Omental fat pad (tissue), 4 donors: ENCODE measurements around the gene KANSL3. TPM values are rescaled to one million over a fixed set of nuclear protein-coding genes. Genes with fewer than 3 reads are reported as not detected.

Source experiments
- ATAC-seq: fragments of 150-250 bp; one replicate; pipeline ENCODE4 v1.9.1; 2016; ENCODE audit warnings: mild to moderate bottlenecking, moderate library complexity; ENCODE audit not compliant: low FRiP score
- DNase-seq: peaks from one replicate; pipeline ENCODE4 v3.0.0-alpha.2; 2019; ENCODE audit warnings: low spot score
- total RNA-seq, 4 donors: library from RNA; depleted of rRNA; stranded (reverse); fragments of >200 nt; gene quantifications; one replicate each; pipeline ENCODE4 v1.1.0, GENCODE V29; 2016
- TF ChIP-seq, protein P1 (sequence below), 3 donors: fragments of 450-650 bp; IDR thresholded peaks; one replicate each; pipeline ENCODE4 v1.5.1; 2016 to 2017; ENCODE audit warnings: antibody characterized with exemption in 3 of 3, mild to moderate bottlenecking in 3 of 3, moderate library complexity in 2 of 3

Gene KANSL3
- total RNA-seq, 4 donors from 2014 or later: 35.7 to 48.4 (median 39.0) TPM

- no peak for ATAC-seq
- no peak for DNase-seq
- TF ChIP-seq, protein P1, sequence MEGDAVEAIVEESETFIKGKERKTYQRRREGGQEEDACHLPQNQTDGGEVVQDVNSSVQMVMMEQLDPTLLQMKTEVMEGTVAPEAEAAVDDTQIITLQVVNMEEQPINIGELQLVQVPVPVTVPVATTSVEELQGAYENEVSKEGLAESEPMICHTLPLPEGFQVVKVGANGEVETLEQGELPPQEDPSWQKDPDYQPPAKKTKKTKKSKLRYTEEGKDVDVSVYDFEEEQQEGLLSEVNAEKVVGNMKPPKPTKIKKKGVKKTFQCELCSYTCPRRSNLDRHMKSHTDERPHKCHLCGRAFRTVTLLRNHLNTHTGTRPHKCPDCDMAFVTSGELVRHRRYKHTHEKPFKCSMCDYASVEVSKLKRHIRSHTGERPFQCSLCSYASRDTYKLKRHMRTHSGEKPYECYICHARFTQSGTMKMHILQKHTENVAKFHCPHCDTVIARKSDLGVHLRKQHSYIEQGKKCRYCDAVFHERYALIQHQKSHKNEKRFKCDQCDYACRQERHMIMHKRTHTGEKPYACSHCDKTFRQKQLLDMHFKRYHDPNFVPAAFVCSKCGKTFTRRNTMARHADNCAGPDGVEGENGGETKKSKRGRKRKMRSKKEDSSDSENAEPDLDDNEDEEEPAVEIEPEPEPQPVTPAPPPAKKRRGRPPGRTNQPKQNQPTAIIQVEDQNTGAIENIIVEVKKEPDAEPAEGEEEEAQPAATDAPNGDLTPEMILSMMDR (IDR thresholded peaks at IDR 0.05): no peak
Observed at GRCh38 chr2:96604104-96604503, 34.0 kb downstream of the KANSL3 start.

DNA sequence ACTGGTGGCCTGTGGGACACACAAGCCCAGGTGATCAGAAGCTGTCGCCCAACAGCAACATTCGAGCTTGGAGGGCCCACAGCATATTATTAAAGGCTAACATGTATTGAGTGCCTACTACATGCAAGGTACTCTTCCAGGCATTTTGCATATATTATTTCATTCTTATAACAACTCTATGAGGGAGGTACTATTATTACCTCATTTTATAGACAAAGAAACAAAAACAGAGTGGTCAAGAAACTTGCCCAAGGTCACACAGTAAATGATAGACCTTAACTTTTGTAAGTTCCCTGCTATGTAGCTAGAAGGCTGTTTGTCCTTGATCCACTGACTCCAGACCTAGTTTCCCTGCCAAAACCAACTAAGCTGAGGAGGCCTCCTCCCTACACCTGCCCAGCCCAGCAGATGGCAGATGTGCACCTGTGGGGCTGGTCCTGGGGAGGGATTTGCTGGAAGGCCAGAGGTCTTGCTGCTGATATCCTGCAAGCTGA, 35.7 kb downstream of the KANSL3 start:
- TF ChIP-seq, protein P1 (IDR thresholded peaks at IDR 0.05): no peak
- ATAC-seq (peak; percentile 12), DNase-seq (no peak)

GRCh38 chr2:96601382-96602292, 36.5 kb downstream of the KANSL3 start:
- DNase-seq (no peak), ATAC-seq (peak; percentile 32)
- TF ChIP-seq, protein P1 (IDR thresholded peaks at IDR 0.05): no peak

DNA sequence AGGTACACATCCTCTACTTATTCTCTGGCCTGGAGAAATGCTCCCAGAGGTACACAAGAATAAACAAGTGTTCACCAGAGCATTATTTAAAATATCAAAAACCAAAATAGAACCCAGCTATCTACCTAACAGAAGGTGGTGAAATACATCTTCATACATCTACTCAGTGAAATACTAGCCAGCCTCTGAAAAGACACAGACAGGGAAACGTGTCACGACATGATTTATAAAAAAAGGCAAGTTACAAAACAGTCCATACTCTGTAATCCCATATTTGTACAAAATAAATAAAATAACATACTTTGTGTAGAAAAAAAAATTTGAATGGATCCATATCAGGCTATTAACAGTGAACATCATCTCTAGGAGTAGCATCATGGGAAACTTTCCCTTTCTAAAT, 38.2 kb downstream of the KANSL3 start:
- no peak for ATAC-seq
- no peak for DNase-seq
- TF ChIP-seq, protein P1 (IDR thresholded peaks at IDR 0.05): no peak

DNA sequence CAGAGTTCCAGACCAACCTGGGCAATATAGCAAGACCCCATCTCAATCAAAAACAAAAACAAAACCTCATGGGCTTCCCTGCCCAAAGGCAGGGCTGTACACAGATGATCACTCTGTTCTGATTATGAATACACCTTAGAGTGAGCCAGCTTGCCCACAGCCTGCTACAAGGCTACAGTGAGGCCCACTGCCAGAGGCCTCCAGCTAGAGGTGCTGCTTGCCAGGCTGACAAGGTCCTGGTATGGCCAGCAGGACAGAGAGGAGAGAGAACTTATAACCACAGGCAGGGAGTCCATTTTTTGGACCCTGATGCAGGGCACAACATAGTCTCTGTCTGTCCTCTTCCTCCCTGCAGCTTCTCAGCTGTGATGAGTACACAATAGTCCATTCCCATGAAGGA, 41.5 kb downstream of the KANSL3 start:
- DNase-seq (no peak), ATAC-seq (no peak)
- TF ChIP-seq, protein P1 (IDR thresholded peaks at IDR 0.05): no peak

DNA sequence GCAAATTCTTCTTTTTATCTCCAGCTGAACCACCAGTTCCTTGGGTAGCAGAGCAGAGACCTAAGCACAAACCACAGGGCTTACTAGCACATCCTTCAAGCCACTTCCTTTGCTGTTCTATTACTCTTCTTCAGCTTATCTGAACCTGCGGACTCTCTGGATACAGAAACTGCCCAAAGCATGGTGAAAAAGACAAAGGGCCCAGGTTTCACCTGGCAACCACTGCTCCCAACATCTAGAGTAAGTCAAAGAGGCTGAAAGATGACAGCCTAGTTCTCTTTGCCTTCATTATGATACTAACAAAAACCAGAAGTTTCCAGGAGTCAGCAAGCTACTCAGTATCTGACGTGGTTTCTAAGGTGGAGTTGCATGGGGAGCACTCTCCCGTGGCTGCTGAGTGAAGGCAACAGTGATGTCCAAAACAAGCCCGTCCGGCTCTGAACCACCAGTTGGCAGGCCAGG, 43.4 kb downstream of the KANSL3 start:
- ATAC-seq (no peak), DNase-seq (no peak)
- TF ChIP-seq, protein P1 (IDR thresholded peaks at IDR 0.05): no peak

GRCh38 chr2:96594282-96594681, 43.8 kb downstream of the KANSL3 start:
- TF ChIP-seq, protein P1 (IDR thresholded peaks at IDR 0.05): no peak
- ATAC-seq (no peak), DNase-seq (no peak)
